AG04449 (cell line): ENCODE data around the gene ATE1.
"Not testable (repeated sequence)": the region's sequence is repeated elsewhere in the genome, so short reads cannot be mapped to it uniquely, and the experiment has no call there.

ENCODE experiments used
- CTCF ChIA-PET: fragments of 350-600 bp; formaldehyde crosslinking; extraction: SDS; loops from one replicate; lab custom pipeline; 2021; ENCODE audit warnings: antibody characterized with exemption; lab: Yijun Ruan, JAX
- POLR2A ChIA-PET: fragments of 400-600, 350-600 bp; formaldehyde crosslinking; extraction: SDS; loops from one replicate; lab custom pipeline; 2020; ENCODE audit warnings: antibody characterized with exemption, inconsistent platforms; lab: Yijun Ruan, JAX
- DNase-seq: peaks from one replicate; pipeline ENCODE4 v3.0.0-alpha.2; 2010; ENCODE audit warnings: low read depth, low spot score
- H3K4me3 ChIP-seq: 2 replicates; pipeline ENCODE4 v1.5.1; 2011; ENCODE audit warnings: low read depth, mild to moderate bottlenecking, control low read depth, low read length
- TF ChIP-seq, protein P1 (sequence below): IDR thresholded peaks from one replicate; pipeline ENCODE4 v1.5.1; 2011; ENCODE audit warnings: mild to moderate bottlenecking, moderate library complexity, low read length, control low read depth, inconsistent platforms; ENCODE audit not compliant: insufficient read depth; ENCODE audit errors: missing control alignments

The ATE1 gene

DNA sequence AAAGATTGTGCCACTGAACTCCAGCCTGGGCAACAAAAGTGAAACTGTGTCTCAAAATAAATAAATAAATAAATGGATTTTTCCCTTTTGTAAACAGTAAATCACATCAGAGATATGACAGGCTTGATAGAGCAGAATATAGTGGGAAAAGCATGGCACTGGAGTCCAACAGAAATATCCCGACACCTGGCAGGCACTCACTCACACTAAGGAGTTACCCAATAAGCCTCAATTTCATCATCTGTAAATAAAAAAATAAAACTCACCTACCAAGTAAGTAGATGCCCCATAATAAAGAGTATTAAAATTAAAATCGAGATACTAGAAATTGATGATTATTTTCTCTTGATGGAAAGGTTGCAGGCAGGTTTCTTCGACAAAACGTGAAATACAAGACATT lies 1.7 kb downstream of the ATE1 start:
- ChIA-PET CTCF (interaction anchor here (1.6 to 1.9 kb wide), 2 partner anchors 26 to 977 kb away, joined by 3 to 6 read pairs; no protein-coding TSS in a partner anchor), POLR2A (no interaction called here)
- no peak for DNase-seq
- TF ChIP-seq, protein P1, sequence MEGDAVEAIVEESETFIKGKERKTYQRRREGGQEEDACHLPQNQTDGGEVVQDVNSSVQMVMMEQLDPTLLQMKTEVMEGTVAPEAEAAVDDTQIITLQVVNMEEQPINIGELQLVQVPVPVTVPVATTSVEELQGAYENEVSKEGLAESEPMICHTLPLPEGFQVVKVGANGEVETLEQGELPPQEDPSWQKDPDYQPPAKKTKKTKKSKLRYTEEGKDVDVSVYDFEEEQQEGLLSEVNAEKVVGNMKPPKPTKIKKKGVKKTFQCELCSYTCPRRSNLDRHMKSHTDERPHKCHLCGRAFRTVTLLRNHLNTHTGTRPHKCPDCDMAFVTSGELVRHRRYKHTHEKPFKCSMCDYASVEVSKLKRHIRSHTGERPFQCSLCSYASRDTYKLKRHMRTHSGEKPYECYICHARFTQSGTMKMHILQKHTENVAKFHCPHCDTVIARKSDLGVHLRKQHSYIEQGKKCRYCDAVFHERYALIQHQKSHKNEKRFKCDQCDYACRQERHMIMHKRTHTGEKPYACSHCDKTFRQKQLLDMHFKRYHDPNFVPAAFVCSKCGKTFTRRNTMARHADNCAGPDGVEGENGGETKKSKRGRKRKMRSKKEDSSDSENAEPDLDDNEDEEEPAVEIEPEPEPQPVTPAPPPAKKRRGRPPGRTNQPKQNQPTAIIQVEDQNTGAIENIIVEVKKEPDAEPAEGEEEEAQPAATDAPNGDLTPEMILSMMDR = no peak
- H3K4me3 ChIP-seq = no peak overlapping the region; the same call in 1 of the 2 replicates

DNA sequence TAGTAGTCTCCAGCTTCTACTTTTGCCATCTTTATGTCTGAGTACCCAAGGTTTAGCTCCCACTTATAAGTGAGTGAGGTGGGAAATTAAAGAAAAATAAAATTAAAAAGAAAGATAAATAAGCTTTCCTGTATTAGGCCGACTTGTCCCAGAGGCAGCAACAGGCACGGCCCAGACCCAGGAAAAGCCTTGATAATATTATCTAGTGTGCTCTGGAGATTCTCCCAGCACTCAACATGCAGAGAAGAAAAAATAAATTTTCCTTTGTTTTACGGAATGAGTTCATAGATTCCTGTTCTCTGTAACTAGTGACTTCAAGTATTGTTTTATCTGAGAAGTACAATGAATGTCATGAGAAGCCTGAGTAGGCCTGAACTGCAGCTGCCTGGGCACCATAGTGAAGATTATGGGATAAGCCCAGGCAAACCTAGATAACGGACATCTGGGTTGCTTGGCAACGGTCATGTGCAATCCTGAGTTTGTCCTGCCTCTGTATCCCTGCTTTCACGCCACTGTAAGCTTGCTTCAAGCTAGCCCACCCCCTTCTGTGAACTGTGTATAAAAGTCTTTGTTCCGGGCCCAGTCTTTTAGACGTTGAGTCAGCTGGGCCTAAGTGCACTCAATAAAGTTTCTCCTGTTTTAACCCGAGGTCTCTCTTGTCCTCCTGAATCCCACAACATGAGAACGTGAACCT lies 6.4 kb downstream of the ATE1 start:
- no peak overlapping the region for H3K4me3 ChIP-seq
- POLR2A ChIA-PET = no interaction called here
- CTCF ChIA-PET = interaction anchor here (1.0 kb wide), 1 partner anchor 33 kb away, joined by 3 read pairs; no protein-coding TSS in a partner anchor
- DNase-seq = no peak
- TF ChIP-seq, protein P1 = no peak

DNA sequence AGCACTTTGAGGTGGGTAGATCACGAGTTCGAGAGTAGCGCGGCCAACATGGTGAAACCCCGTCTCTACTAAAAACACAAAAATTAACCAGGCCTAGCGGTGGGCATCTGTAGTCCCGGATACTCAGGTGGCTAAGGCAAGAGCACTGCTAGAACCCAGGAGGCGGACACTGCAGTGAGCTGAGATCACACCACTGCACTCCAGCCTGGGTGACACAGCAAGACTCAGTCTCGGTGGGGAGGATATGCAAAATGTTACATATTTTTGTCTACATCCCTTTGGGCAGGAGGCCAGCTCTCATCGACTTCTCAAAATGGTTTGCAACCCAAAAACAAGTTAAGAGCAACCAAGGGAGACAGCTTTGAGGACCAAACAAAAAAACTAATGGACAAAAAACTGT lies 8.2 kb downstream of the ATE1 start:
- TF ChIP-seq, protein P1 = no peak
- DNase-seq = no peak
- ChIA-PET CTCF (interaction anchor here (1.5 kb wide), 1 partner anchor 9 kb away, joined by 5 read pairs; the partner anchor contains the start of gene ATE1), POLR2A (no interaction called here)
- no peak overlapping the region for H3K4me3 ChIP-seq

DNA sequence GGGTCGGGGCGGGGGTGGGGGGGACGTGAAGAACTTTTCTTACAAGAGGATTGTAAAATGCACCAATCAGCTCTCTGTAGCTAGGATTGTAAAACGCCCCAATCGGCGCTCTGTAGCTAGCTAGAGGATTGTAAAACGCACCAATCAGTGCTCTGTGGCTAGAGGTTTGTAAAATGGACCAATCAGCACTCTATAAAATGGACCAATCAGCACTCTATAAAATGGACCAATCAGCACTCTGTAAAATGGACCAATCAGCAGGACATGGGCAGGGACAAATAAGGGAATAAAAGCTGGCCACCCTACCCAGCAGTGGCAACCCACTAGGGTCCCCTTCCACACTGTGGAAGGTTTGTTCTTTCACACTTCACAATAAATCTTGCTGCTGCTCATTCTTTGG lies 9.0 kb downstream of the ATE1 start:
- CTCF ChIA-PET = interaction anchor here (1.5 kb wide), 1 partner anchor 9 kb away, joined by 5 read pairs; the partner anchor contains the start of gene ATE1
- POLR2A ChIA-PET, DNase-seq, H3K4me3 ChIP-seq: not testable (repeated sequence)

DNA sequence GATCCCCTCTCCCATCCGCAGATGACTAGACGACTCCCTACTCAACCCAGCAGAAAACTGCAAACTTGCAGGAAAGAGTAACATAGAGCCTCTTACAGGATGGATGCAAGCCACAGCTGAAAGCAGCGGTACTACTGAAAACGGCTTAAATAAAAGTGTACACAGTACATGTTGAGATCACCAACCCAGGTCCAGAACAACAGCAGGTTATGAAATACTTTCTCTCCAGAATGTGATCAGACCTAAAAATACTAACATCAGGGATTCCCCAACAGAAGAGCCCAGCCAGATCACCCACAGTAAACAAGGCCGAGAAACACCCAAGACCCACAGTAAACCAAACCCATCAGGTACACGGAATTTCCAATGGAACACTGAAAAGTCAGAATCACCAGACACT lies 13.2 kb downstream of the ATE1 start:
- TF ChIP-seq, protein P1 = no peak
- DNase-seq = no peak
- POLR2A ChIA-PET = no interaction called here
- H3K4me3 ChIP-seq = no peak overlapping the region
- CTCF ChIA-PET = interaction anchor here (0.9 kb wide), 1 partner anchor 14 kb away, joined by 4 read pairs; no protein-coding TSS in a partner anchor

DNA sequence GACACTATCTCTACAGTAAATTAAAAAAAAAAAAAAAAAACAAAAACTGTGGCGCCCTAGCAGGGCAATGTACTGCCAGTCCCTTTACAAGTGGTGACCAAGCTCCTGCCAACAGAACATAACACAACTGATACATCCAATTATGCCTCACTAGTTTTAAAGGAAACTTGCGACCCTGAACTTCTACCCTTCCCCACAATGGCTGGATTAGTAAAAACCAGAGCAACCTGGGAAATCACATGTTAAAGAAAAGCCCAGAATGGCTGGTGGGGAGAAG lies 16.5 kb downstream of the ATE1 start:
- DNase-seq = no peak
- ChIA-PET CTCF (interaction anchor here (2.8 kb wide), 1 partner anchor 11 kb away, joined by 17 read pairs; no protein-coding TSS in a partner anchor), POLR2A (no interaction called here)
- TF ChIP-seq, protein P1 = no peak
- no peak overlapping the region for H3K4me3 ChIP-seq
